HepG2 (cell line): ENCODE measurements around the gene GINM1. TPM values are rescaled to one million over a fixed set of nuclear protein-coding genes. Genes with fewer than 3 reads are reported as not detected.

Source experiments
- ATF5 ChIP-seq: sonication (generic); formaldehyde crosslinking; IDR thresholded peaks from 2 replicates; pipeline ENCODE4 v1.4.0; 2020; ENCODE audit warnings: mild to moderate bottlenecking, low read depth, missing genetic modification reagents
- CTCF ChIP-seq: sonication (generic); formaldehyde crosslinking; IDR thresholded peaks from 2 replicates; pipeline ENCODE4 v1.5.0; 2020; ENCODE audit warnings: mild to moderate bottlenecking, missing genetic modification reagents, moderate library complexity
- GLI4 ChIP-seq: sonication (generic); formaldehyde crosslinking; IDR thresholded peaks from 2 replicates; pipeline ENCODE4 v1.5.1; 2020; ENCODE audit warnings: missing genetic modification reagents, mild to moderate bottlenecking, moderate library complexity, borderline replicate concordance
- HOXD1 ChIP-seq: sonication (generic); formaldehyde crosslinking; IDR thresholded peaks from 2 replicates; pipeline ENCODE4 v1.5.0; 2020; ENCODE audit warnings: missing genetic modification reagents
- KDM5A ChIP-seq: fragments of 200-600 bp; sonication (generic); IDR thresholded peaks from 2 replicates; pipeline ENCODE4 v1.7.0; 2018; ENCODE audit warnings: antibody characterized with exemption, mild to moderate bottlenecking, low read length, borderline replicate concordance
- KLF15 ChIP-seq: sonication (generic); formaldehyde crosslinking; IDR thresholded peaks from 2 replicates; pipeline ENCODE4 v1.8.1; 2023; ENCODE audit warnings: borderline replicate concordance, mild to moderate bottlenecking, inconsistent platforms, missing genetic modification reagents, mixed read lengths
- NFE2 ChIP-seq: sonication (generic); formaldehyde crosslinking; IDR thresholded peaks from 2 replicates; pipeline ENCODE4 v1.4.0; 2020; ENCODE audit warnings: missing genetic modification reagents
- RARA ChIP-seq: IDR thresholded peaks from 2 replicates; pipeline ENCODE4 v1.6.1; 2016; ENCODE audit warnings: missing genetic modification reagents, missing compliant biosample characterization
- RXRA ChIP-seq: sonication (generic); formaldehyde crosslinking; IDR thresholded peaks from 2 replicates; pipeline ENCODE4 v1.5.1; 2020; ENCODE audit warnings: missing genetic modification reagents
- RXRB ChIP-seq: IDR thresholded peaks from 2 replicates; pipeline ENCODE4 v1.6.1; 2016; ENCODE audit warnings: borderline replicate concordance, missing genetic modification reagents, missing compliant biosample characterization
- TBP ChIP-seq: sonication (generic); formaldehyde crosslinking; IDR thresholded peaks from 2 replicates; pipeline ENCODE4 v1.5.0; 2020; ENCODE audit warnings: missing genetic modification reagents
- THAP9 ChIP-seq: sonication (generic); formaldehyde crosslinking; IDR thresholded peaks from 2 replicates; pipeline ENCODE4; 2020; ENCODE audit warnings: missing genetic modification reagents, mild to moderate bottlenecking, borderline replicate concordance
- TP53 ChIP-seq: sonication (generic); formaldehyde crosslinking; conservative IDR thresholded peaks from 2 replicates; pipeline ENCODE4 v1.4.0; 2020; ENCODE audit warnings: missing genetic modification reagents
- U2AF2 ChIP-seq: fragments of 200-400 bp; formaldehyde crosslinking; IDR thresholded peaks from 2 replicates; pipeline ENCODE4 v1.6.1; 2017; ENCODE audit warnings: low read depth, mild to moderate bottlenecking, low read length
- ZBTB4 ChIP-seq: sonication (generic); formaldehyde crosslinking; IDR thresholded peaks from 2 replicates; pipeline ENCODE4 v1.4.0; 2020; ENCODE audit warnings: missing genetic modification reagents, mild to moderate bottlenecking, borderline replicate concordance
- ZFP90 ChIP-seq: sonication (generic); formaldehyde crosslinking; IDR thresholded peaks from 2 replicates; pipeline ENCODE4 v1.8.0; 2022; ENCODE audit warnings: missing genetic modification reagents, mild to moderate bottlenecking, inconsistent platforms, borderline replicate concordance
- ZNF232 ChIP-seq: sonication (generic); formaldehyde crosslinking; IDR thresholded peaks from 2 replicates; pipeline ENCODE4 v1.4.0; 2020; ENCODE audit warnings: missing genetic modification reagents, borderline replicate concordance
- ZNF264 ChIP-seq: sonication (generic); formaldehyde crosslinking; IDR thresholded peaks from 2 replicates; pipeline ENCODE4 v1.4.0; 2020; ENCODE audit warnings: missing genetic modification reagents
- ZNF460 ChIP-seq: sonication (generic); formaldehyde crosslinking; IDR thresholded peaks from 2 replicates; pipeline ENCODE4 v1.5.1; 2020; ENCODE audit warnings: missing genetic modification reagents, mild to moderate bottlenecking, borderline replicate concordance
- polyA plus RNA-seq, 8 experiments: library from polyadenylated mRNA; depleted of rRNA in 3 of 8; stranded (reverse) in 7 of 8; unstranded in 1 of 8; fragments of >200 nt; fragmentation: Illumina TruSeq in 4 of 8; extraction: Trizol in 4 of 8; gene quantifications; 2 replicates each; pipeline versions ENCODE4 v1.2.1 to v1.2.3, GENCODE V29; 2011 to 2016; ENCODE audit warnings: low read depth in 4 of 8, missing spikeins in 1 of 8, mixed read lengths in 1 of 8; ENCODE audit not compliant: insufficient read depth in 1 of 8
- total RNA-seq, 5 experiments: library from RNA; depleted of rRNA; stranded (reverse); fragments of >200 nt; fragmentation: Illumina TruSeq; extraction: Trizol; gene quantifications; 2 replicates each; pipeline ENCODE4 v1.2.3, GENCODE V29; 2016; ENCODE audit warnings: low read depth in 1 of 5

GINM1 gene
- total and polyA plus RNA-seq, 2 of the 13 experiments (the other 11 are each of a cell fraction or from before 2014, with no cell fraction given): 19.4 to 27.5 TPM

GRCh38 chr6:149566410-149567193, 427 bp downstream of the GINM1 start (continued):
- 0 out of 2 replicates have a peak, but pooled peaks have one; percentile 14 for TF ChIP-seq RXRB (CRISPR knock-in tag)
- peak; percentile 34; the same call in 1 of the 2 replicates for TF ChIP-seq ZNF232
- no peak for TF ChIP-seq NFE2 (CRISPR knock-in tag)
- peak; percentile 72; the same call in 1 of the 2 replicates for TF ChIP-seq RXRA (CRISPR knock-in tag)
- TF ChIP-seq RARA (CRISPR knock-in tag): no peak; the same call in 1 of the 2 replicates
- TF ChIP-seq ATF5 (CRISPR knock-in tag): 0 out of 2 replicates have a peak, but pooled peaks have one; percentile 75
- no peak for TF ChIP-seq ZBTB4 (CRISPR knock-in tag)
- peak; percentile 17; the same call in 1 of the 2 replicates for TF ChIP-seq HOXD1 (CRISPR knock-in tag)
- no peak for TF ChIP-seq KLF15 (CRISPR knock-in tag)
- no peak; the same call in 1 of the 2 replicates for TF ChIP-seq ZNF264 (CRISPR knock-in tag)
- TF ChIP-seq THAP9 (CRISPR knock-in tag): peak; percentile 73
- peak; percentile 60; the same call in 1 of the 2 replicates for TF ChIP-seq KDM5A
- TF ChIP-seq ZNF460 (CRISPR knock-in tag): no peak
- no peak for TF ChIP-seq TP53
- TF ChIP-seq ZFP90 (CRISPR knock-in tag): no peak; the same call in 1 of the 2 replicates
- TF ChIP-seq TBP (CRISPR knock-in tag): no peak
- peak; percentile 93; the same call in 1 of the 2 replicates for TF ChIP-seq GLI4 (CRISPR knock-in tag)
- no peak for TF ChIP-seq U2AF2
- TF ChIP-seq CTCF (CRISPR knock-in tag): peak; percentile 21; the same call in 1 of the 2 replicates
